ENCODE data around the gene ZBTB2. TPM values are rescaled to one million over a fixed set of nuclear protein-coding genes. Genes with fewer than 3 reads are reported as not detected.
"Not testable (repeated sequence)": the region's sequence is repeated elsewhere in the genome, so short reads cannot be mapped to it uniquely, and the experiment has no call there.

Gene ZBTB2
- total RNA-seq, 4 donors from 2014 or later: 2.4 to 9.6 (median 7.6) TPM

GRCh38 chr6:151385177-151385576, 6.2 kb downstream of the ZBTB2 start:
- intact Hi-C loops (cut with DNase I; ENCODE audit: low total_unique reads) (no loop called here), in situ Hi-C loops (cut with MboI; ENCODE audit: low pct_ligation_motif_present in 1 of 4, low pct_unique_long_range_greater_than_20kb in 1 of 4, low sequenced_read_pairs in 3 of 4) (no loop called here)
- Histone ChIP-seq H3K36me3 (no peaks in the 10 kb centered on the region), H3K27ac (no peak overlapping the region), H3K9me3 (no peaks in the 10 kb centered on the region), H3K27me3 (no peaks in the 10 kb centered on the region), H3K4me1 (peaks cover 9 to 30% (median 13%) of the 10 kb centered on the region in 4 donors), H3K4me3 (no peak overlapping the region)
- 58 to 67% methylated on average over 1 of the region's 1 CpG for WGBS, 2 donors (ENCODE audit: low coverage in 1 of 2)
- no peak for TF ChIP-seq POLR2AphosphoS5 (IDR thresholded peaks at IDR 0.05)
- TF ChIP-seq EP300 (IDR thresholded peaks at IDR 0.05; ENCODE audit: low read depth): no peak
- TF ChIP-seq POLR2A (IDR thresholded peaks at IDR 0.05): no peak
- no peak for DNase-seq

- TF ChIP-seq EP300 (IDR thresholded peaks at IDR 0.05; ENCODE audit: low read depth) (no peak), POLR2A (IDR thresholded peaks at IDR 0.05) (no peak), CTCF (IDR thresholded peaks at IDR 0.05) (no peak), POLR2AphosphoS5 (IDR thresholded peaks at IDR 0.05) (no peak)
- in situ Hi-C loops (cut with MboI; ENCODE audit: low pct_ligation_motif_present in 1 of 4, low pct_unique_long_range_greater_than_20kb in 1 of 4, low sequenced_read_pairs in 3 of 4): no loop called here
These were observed 7.2 kb downstream of the ZBTB2 start for GRCh38 chr6:151384151-151384550.

GRCh38 chr6:151382631-151383030, 8.7 kb downstream of the ZBTB2 start:
- H3K27me3 ChIP-seq; H3K36me3 ChIP-seq; H3K4me3 ChIP-seq; DNase-seq; H3K27ac ChIP-seq; in situ Hi-C loops (cut with MboI; ENCODE audit: low pct_ligation_motif_present in 1 of 4, low pct_unique_long_range_greater_than_20kb in 1 of 4, low sequenced_read_pairs in 3 of 4); H3K9me3 ChIP-seq; intact Hi-C loops (cut with DNase I; ENCODE audit: low total_unique reads): not testable (repeated sequence)
- WGBS, 2 donors (ENCODE audit: low coverage in 1 of 2): 95% methylated on average over 9 of the region's 9 CpGs; no CpG with 5 or more reads in 1 of the 2 donors
- H3K4me1 ChIP-seq: peaks cover 4 to 15% (median 5%) of the 10 kb centered on the region in 4 donors

More at GRCh38 chr6:151384151-151384550, 7.2 kb downstream of the ZBTB2 start:
- Histone ChIP-seq H3K4me1 (peaks cover 9 to 30% (median 12%) of the 10 kb centered on the region in 4 donors), H3K9me3 (no peaks in the 10 kb centered on the region), H3K36me3 (no peaks in the 10 kb centered on the region), H3K4me3 (no peak overlapping the region), H3K27ac (no peak overlapping the region), H3K27me3 (no peaks in the 10 kb centered on the region)
- 89 to 98% methylated on average over 5 of the region's 5 CpGs for WGBS, 2 donors (ENCODE audit: low coverage in 1 of 2)
- intact Hi-C loops (cut with DNase I; ENCODE audit: low total_unique reads): no loop called here
- DNase-seq: no peak

GRCh38 chr6:151381722-151382121, 9.6 kb downstream of the ZBTB2 start:
- Histone ChIP-seq H3K4me3 (no peak overlapping the region), H3K27ac (no peak overlapping the region), H3K9me3 (no peaks in the 10 kb centered on the region), H3K4me1 (peaks cover 4 to 12% (median 5%) of the 10 kb centered on the region in 4 donors), H3K36me3 (no peaks in the 10 kb centered on the region), H3K27me3 (no peaks in the 10 kb centered on the region)
- DNase-seq: no peak
- TF ChIP-seq POLR2A (IDR thresholded peaks at IDR 0.05) (no peak), POLR2AphosphoS5 (IDR thresholded peaks at IDR 0.05) (no peak)
- intact Hi-C loops (cut with DNase I; ENCODE audit: low total_unique reads) (no loop called here), in situ Hi-C loops (cut with MboI; ENCODE audit: low pct_ligation_motif_present in 1 of 4, low pct_unique_long_range_greater_than_20kb in 1 of 4, low sequenced_read_pairs in 3 of 4) (no loop called here)
- 68 to 80% methylated on average over 3 to 4 of the region's 4 CpGs for WGBS, 2 donors (ENCODE audit: low coverage in 1 of 2)

GRCh38 chr6:151380848-151381205, 10.5 kb downstream of the ZBTB2 start:
- Histone ChIP-seq H3K4me1 (peaks cover 4 to 12% (median 5%) of the 10 kb centered on the region in 4 donors), H3K27me3 (no peaks in the 10 kb centered on the region), H3K27ac (peak overlapping the region; percentile 28 to 64 (median 50)), H3K9me3 (no peaks in the 10 kb centered on the region), H3K36me3 (no peaks in the 10 kb centered on the region), H3K4me3 (no peak overlapping the region)
- intact Hi-C loops (cut with DNase I; ENCODE audit: low total_unique reads) (no loop called here), in situ Hi-C loops (cut with MboI; ENCODE audit: low pct_ligation_motif_present in 1 of 4, low pct_unique_long_range_greater_than_20kb in 1 of 4, low sequenced_read_pairs in 3 of 4) (no loop called here)
- no peak for DNase-seq
- TF ChIP-seq CTCF (IDR thresholded peaks at IDR 0.05): no peak
- TF ChIP-seq POLR2A (IDR thresholded peaks at IDR 0.05): no peak
- no peak for TF ChIP-seq EP300 (IDR thresholded peaks at IDR 0.05; ENCODE audit: low read depth)
- TF ChIP-seq POLR2AphosphoS5 (IDR thresholded peaks at IDR 0.05): no peak
- 100% methylated on average over 1 of the region's 1 CpG; no CpG with 5 or more reads in 1 of the 2 donors for WGBS, 2 donors (ENCODE audit: low coverage in 1 of 2)

All from transverse colon (tissue), 4 donors.